Esophagus mucosa (tissue), 1 donor: ENCODE measurements around the gene RAP1A. TPM values are rescaled to one million over a fixed set of nuclear protein-coding genes. Genes with fewer than 3 reads are reported as not detected.
"Not testable (repeated sequence)": the region's sequence is repeated elsewhere in the genome, so short reads cannot be mapped to it uniquely, and the experiment has no call there.

Source experiments
- ATAC-seq: fragments of 200-7000 bp; cut with Tn5 transposase; one replicate; pipeline ENCODE4 v1.9.1; 2020
- total RNA-seq: library from RNA; stranded (reverse); gene quantifications from one replicate; pipeline ENCODE4 v1.2.4, GENCODE V29; 2023
- donor health status: DM: yes; HTN: yes; CAD: no.

RAP1A gene
- total RNA-seq, 1 donor from 2014 or later = 36.0 TPM

DNA sequence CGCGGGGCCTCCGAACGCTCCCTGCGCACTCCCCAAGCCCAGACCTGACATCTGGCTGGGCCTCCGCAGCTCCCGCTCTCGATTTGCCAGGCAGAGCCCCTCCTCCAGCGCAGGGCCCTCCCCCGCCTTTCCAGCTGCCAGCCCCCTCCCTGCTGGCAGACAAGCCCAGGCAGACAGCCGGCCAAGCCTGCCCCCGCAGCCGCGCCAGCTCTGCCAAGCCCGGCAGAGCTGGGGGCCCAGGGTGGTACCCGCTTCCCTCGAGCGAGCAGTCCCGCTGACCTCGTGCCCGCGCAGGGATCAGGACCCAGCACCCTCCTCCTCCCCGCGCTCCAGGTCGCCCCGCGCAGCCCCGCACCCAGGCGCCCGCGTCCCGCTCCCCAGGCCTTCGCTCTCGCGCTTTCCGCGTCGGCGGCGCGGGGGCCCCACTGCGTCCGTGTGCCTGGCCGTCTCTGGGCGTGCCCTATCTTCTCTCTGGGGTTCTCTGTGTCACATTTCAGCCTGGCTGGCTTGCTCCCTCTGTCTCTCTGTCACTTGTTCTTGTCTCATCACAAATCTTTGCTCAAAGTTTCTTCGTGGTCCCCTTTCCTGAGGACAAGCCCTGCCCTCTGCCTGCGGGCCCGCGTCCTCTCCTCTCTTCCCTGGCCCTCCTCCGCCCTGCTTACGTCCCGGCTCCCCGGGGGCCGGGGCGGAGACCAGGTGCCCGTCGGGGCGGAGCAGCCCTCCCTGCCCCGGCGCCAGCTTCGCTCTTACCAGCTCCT is 119.0 kb downstream of the RAP1A start:
- ATAC-seq = peak; percentile 78

DNA sequence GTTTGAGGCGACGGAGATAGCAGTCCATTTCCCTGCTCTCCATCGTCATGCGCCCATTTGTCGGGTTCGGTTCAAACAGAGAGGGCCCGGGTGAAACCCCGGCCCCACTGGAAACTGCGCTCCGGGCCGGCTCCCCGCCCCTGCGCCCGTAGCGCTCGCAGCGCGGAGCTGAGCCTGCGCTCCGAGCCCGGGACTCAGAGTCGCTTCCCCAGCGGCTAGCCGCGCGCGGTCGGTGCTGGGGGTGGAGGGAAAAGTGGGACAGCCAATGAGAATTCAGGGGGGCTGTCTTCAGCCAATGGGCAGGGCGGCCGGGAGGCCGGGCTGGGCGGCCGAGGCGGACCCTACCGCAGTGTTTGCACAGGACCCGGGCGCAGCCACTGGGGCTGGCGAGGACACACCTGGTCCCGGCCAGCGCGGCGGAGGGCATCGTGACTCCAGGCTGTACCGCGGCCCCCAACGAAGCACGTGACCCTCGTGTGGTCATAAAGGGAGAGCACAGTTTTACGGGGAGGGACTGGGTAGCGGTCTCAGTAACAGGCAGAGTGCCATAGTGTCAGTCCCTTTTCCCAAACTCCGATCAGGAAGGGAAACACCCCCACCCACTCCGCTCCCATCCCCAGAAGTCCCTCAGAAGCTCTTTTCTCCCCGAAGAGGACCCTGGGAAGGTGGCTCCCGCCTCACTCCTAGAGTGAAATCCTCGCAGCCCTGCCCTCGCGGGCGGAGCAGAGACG is 119.8 kb downstream of the RAP1A start, which contains the start of gene INKA2:
Gene INKA2, minus strand, starts transcription at position 202 of the 731 bp plus-strand sequence. Its CDS starts 153 bp downstream, at position 49.
- peak; percentile 87 for ATAC-seq

DNA sequence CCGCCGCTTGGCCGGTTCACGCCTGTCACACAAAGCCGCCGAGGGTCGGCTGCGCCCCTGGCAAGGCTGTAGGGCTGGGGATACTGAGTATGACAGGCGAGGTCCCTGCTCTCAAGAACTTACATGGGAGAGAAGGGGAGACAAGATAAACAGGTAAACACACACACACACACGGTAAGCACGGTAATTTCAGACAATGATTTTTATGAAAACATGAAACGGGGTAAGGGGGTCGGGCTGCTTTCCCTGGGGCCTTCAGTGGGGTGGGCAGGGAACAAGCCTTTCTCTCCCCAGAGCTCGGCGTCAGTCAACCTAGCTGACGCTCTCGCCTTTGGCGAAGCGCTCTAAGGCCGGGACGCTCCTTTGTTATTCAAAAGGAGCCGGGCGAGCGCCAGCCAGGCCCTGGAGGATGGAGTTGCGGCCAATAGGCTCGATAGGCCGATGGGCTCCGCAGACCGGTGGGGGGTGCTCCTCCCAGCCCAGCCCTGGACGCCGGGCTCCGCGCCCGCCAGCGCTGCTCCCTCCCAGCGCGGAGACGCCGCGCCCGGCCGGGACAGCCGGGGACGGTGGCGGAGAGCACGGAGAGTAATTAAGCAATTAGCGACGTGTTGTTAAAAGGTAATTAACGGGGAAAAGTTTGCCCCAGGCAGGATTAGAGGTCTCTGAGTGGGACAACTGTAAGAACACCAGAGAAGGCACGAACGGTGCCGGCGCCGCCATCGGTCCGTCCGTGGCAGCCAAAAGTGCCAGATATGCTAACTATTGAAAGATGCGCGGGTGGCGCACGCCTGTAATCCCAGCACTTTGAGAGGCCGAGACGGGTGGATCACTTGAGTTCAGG is 120.6 kb downstream of the RAP1A start:
- no peak for ATAC-seq

DNA sequence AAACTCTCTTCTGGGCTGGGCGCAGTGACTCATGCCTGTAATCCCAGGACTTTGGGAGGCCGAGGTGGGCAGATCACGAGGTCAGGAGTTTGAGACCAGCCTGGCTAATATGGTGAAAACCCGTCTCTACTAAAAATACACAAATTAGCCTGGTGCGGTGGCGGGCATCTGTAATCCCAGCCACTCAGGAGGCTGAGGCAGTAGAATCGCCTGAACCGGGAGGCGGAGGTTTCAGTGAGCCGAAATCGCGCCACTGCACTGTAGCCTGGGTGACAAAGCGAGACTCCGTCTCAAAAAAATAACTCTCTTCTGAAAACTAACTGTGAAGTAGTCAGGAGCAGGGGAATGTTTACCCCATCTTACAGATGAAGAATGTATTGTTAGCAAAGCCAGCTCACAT is 122.7 kb downstream of the RAP1A start:
- ATAC-seq = not testable (repeated sequence)

DNA sequence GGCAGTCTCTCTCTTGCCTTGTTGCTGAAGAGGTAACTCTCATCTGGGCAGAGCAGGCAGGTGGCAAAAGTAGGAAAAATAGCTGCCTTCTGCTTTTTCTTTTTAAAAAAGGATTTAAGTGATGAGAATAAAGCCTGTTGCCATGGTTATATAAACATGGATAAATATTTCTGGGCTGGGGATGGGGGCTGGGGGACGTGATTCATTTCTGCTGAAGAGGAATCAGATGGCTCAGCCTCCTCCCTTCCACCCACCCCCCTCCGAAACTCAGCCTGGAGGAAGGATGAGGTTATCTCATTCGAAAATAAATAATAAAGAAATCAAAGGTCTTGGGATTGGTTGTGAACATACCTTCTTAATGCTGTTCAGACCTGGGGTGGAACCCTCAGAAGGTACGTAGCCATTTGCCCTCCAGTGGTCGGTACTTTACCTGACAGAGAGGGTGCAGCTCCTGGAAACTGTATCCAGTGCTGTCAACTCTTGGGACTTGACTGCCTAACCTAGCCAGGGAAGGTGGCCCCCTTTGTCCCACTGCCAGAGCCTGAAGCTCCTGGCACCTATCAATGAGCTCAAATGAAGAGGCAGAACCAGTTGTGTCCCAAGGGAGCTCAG is 123.5 kb downstream of the RAP1A start:
- no peak for ATAC-seq

DNA sequence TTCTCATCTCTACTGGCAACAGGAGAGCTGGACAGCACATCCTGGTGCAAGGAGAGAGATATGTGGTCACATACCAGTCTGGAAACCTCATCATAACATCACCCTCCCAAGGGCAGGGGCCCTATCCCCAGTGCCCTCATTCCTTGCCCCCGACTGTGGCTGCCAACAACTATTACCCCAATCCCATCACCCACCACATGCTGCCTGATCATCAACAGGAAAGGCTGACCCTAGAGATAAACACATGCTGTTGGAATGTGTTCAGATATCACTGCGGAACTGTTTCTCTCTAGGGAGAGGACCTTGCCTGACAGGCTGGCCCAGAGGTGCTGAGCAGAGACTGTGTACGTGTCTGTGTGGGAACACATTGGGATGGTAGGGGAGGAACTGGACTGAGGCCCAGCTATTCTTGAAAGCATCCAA is 124.1 kb downstream of the RAP1A start:
- no peak for ATAC-seq

DNA sequence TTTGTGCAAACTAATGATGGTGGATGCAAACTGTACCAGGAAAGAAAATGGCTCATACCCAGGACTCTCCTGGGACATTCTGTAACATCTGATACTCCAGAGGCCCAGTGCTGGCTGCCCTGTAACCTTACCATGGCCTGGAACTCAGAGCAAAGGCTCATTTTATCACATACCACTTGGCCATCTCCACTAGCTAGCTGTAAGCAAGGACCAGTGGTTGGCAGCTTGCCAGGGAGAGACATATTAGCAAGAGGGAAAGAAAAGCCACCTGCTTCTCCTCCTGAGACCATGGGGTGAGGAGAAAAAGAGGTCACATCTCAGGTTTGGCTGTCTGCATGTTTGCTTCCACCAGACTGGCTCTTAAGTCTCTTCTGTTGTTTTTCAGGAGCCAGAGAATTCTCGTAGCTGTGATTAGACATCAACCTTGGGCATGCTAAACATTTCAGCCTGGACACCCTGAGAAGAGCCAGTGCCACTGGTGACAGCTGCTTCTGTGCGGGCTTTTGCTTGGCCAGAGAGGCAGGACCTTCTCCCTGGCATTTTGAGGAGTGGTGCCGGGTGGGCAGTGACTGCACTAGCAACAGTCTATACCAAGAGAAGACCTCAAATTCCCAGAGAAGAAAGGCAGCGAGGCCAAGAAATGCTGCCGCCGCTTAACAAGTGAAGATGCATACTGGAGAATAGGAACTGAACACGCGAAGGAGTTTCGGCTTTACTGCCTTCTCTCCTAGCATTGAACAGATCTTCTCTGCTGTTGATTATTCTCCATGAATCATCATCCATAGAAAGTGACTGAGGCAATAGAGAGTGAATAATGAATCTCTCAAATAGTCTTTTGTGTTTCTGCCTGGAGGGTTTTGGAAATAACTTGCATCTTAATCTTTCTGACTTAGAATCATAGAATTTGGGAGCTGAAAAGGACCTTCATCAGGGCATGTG is 126.4 kb downstream of the RAP1A start:
- ATAC-seq = peak; percentile 59

DNA sequence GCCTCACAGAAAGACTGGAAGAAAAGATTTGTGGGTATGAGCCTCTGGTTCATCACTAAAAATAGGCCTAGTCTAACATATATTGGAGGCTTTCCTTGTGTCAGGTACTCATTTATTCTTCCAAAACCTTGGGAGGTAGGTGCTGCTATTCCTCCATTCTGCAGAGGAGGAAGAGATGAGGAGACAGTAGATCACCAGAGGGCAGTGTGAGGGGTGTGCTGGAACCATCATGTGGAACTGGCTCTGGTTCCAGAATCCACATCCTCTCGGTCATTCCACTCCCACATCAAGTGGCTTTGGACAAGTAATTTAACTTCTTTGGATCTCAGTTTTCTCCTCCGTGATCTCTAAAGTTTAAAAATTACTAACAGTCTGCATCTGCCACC is 127.0 kb downstream of the RAP1A start:
- no peak for ATAC-seq

DNA sequence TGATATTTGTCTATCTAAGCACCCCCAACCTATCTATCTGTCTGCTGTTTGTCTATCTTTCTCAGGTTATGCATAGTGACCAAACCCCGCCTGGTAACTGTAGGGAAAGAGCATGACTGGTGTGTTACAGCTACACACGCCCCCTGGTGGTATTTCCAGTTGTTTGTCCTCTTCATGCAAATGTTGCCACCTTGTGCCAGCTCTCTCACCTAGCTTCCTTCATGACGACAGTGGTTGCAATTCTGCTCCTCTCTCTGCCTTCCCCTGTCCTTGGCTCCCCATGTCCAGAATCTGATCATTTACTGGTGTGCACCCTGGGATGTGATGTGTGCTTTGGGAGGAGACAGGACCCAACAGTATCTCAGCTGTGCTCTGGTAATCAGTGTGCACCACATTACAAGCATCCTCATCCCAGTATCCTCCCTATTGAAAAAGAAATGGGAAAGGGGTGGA is 127.7 kb downstream of the RAP1A start:
- ATAC-seq = peak; percentile 77

DNA sequence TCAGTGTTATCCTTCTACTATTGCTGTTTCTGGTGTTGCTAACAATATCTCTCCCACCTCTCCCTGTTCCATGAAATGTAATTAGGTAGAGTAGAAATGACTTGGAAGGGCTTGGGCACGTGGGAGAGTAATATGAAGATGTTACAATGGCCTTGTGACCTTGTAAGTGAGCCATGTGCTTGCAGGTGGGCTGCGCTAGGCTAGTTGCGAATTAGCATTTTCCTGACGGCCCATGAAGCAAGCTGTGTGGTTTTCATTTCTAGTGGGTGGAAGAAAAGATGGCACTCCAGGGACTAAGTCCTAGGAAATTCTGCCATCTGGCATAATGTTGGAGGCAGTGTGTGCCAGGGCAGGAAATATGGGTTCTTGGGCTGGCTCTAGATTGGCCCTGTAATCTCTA is 128.4 kb downstream of the RAP1A start:
- ATAC-seq = no peak

DNA sequence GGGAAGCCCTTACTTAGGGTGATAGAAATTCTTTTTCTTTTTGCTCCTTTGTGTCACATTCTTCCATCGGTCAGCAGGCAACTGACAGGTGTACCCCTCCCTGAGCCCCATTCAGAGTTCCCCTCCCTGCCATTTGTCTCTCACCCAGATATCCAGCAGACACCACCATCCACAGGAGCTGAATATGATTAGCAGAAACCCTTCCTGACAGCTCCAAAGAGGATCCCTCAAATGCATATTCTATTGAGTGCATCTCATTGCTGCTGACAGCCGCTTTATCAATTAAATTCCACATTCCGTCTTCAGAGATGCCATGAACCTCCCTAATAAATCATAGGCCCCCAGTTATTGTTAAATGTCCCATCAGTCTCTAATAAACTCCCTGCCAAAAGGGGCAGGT is 130.0 kb downstream of the RAP1A start:
- no peak for ATAC-seq

DNA sequence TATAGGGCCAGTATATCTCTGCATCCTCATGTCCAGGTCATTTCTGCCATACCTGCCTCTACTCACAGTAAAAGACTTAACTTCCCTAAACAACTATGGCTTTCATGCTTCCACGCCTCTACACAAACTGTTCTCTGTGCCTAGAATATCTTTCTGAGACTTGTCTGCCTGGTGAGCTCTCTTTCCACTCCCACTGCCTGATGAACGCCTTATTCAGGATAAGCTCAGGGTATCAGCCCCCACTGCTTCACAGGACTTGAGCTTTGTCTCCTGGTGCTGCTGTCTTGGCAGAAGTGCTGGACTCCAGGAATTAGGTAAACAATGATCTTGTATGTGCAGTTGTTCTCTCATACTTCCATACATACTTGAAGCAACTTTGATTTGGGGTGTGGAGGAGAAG is 131.3 kb downstream of the RAP1A start:
- ATAC-seq = no peak

DNA sequence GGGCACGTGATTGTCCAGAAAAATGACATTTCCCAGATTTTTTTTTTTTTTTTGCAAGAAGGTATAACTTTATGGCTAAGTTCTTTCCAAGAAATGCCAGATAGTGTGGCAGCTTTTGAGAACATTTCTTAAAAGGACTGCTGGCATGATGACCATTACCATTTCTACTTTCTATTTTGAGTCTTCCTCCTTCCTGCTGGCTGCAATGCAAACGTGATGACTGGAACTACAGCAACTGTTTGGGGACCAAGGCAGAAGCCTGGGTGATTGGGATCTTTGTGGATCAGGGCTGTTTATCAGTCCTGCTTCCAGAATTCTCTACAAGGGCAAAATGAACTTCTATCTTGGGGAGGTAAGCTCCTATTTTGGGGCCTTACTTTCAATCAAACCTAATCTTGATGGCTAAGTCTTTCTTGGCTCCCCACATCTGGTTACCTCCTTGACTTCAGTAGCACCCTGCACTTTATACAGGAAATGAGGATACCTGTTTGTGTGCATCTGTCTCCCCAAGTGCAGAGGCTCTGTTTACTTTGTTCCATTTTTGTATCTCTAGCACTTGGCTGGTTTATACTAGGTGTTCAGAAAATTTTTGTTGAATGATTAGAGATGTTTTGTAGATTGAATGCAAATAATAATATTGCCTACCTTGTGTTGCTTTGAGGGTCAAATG is 132.5 kb downstream of the RAP1A start:
- no peak for ATAC-seq

DNA sequence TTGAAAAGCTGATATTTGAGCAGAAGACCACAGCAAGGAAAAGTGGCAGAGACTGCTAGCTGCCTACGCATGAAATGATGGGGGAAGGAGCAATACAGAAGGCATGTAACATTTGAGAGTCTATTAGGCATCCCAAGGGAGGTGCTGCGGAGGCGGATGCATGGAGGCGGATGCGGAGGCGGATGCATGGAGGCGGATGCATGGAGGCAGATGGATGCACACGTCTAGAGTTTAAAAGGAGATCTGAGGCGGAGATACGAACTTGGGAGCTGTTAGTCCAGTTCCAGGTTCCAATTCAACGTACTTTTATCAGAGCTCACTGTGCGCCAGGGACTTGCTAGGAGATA is 135.4 kb downstream of the RAP1A start:
- ATAC-seq = peak; percentile 18

DNA sequence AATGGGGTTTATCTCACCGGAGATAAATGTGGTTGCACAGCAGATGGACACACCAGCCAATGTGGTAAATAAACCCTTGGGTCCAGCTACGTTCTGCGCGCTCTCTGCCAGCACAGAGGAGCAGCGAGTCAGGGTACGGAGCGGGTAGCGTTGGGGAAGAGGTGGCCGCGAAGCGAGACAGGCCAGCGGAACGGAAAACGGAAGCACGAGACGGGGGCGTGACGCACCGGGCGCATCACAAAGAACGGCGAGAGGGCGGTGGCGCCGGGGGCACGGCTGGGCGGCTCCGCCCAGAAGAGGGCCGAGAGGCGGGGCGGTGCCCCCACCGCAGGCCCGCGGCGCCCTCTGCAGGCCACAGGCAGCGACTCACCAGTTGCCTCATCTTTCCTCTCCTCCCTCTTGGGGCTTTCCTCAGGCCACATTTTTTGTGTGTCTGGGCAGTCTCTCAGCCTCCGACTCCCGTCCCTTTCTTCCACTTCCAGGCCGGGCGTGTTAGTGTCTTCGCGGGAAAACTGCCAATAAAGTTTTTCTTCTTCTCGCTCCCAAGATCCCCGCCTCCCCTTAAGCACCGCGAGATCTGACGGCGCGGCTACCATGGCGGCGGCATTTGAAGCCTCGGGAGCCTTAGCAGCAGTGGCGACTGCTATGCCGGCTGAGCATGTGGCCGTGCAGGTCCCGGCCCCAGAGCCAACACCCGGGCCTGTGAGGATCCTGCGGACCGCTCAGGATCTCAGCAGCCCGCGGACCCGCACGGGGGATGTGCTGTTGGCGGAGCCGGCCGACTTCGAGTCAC is 135.9 kb downstream of the RAP1A start, which contains the start of gene DDX20:
Gene DDX20, plus strand, starts transcription at position 571 of the 793 bp plus-strand sequence. Its CDS starts 24 bp downstream, at position 595.
- ATAC-seq = peak; percentile 98

DNA sequence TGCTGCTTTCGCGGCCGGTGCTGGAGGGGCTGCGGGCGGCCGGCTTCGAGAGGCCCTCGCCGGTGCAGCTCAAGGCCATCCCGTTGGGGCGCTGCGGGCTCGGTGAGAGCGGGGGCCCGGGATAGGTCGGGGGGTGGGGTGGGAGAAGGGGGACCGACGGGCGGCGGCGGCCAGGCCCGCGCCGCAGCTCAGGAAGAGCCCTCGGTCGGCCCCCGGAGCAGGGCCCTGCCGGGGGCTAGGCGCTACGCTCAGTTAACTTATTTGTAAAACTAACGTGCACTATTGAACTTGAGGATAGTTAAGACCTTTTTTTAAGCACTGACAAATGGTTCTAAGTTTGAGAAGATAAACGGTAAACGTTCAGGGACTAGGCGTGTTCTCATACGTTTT is 136.5 kb downstream of the RAP1A start:
- peak; percentile 31 for ATAC-seq

DNA sequence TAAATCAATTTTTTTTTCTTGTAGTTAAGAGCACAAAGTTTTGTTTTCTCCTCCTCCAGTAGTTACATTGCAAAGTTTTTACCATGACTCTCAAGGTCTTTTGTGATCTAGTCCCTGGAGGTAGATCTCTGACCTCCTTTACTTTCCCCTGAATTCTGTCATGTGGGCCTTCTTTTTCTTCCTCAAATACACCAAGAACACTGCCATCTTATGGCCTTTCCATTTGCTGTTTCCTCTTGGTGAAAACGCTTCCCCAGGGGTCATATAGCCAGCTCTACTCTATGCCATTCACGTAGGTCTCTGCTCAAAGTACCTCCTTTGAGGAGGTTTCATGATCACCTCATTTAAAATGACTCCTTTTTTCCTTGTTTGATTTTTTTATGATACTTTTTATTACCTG is 138.8 kb downstream of the RAP1A start:
- no peak for ATAC-seq

DNA sequence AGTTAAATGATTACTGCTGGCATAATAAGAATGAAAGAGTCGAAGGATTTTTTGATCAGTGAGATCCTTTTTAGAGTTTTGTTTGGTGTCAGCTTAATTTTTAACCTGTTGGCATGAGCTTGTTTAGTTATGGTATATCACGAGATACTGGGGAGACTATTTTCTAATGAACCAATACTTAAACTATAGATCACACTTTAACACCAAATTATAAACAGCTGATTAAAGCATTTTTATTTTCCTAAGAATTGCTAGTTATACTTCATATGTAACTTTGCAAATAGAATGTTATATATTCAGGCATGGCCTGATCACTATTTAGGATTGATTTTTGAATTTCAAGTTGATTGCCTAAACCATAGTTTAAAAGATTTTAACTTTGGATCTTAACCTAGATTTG is 142.1 kb downstream of the RAP1A start:
- ATAC-seq = no peak

DNA sequence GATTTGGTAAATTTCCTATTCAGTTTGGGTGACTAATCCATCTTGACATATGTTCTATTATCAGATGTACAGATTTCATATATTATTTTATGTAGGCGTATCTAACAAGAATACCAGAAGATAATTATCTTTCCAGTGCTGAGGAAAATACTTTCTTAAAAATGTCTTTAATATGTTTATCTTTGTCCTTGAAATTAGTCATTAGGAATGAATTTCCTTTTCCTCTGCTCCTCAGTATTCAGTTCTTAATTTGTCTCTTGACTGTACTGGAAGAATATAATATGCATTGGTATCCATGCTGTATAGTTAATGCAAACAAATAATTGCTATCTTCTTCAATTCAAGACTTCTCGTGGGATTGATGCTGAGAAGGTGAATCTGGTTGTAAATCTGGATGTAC is 142.7 kb downstream of the RAP1A start:
- no peak for ATAC-seq
